Measurements from ENCODE around the gene TBL1Y. TPM values are rescaled to one million over a fixed set of nuclear protein-coding genes. Genes with fewer than 3 reads are reported as not detected.

TBL1Y gene
- total RNA-seq, 1 experiment from 2014 or later, result not detected

- intact Hi-C loops (cut with micrococcal nuclease), result no loop called here
- no peaks in the 10 kb centered on the region for H3K79me2 ChIP-seq (ENCODE audit: insufficient read depth, low read length)
- RAD21 ChIA-PET (ENCODE audit: low non-redundant PET in 1 of 2, low total read pairs in 2 of 2, uncharacterized antibody in 2 of 2, unreplicated experiment in 2 of 2), result no interaction called here
- BruUV-seq (replicated peaks), result no TSS peak
- DNase-seq (ENCODE audit: low read depth, low spot score) (no peak), ATAC-seq (no peak)
- H3K27ac ChIP-seq (ENCODE audit: low read depth, low read length), result no peak overlapping the region
- no peaks in the 10 kb centered on the region for H3K9me3 ChIP-seq (ENCODE audit: control insufficient read depth in 1 of 2, insufficient read depth in 1 of 2, low read depth in 1 of 2, low read length in 2 of 2)
- H3K9ac ChIP-seq (ENCODE audit: low read length), result no peak overlapping the region
- no peak for TF ChIP-seq ATF3 (IDR thresholded peaks at IDR 0.05)
- no peak for TF ChIP-seq FOSL1 (IDR thresholded peaks at IDR 0.05; ENCODE audit: low read depth)
- H2AFZ ChIP-seq (ENCODE audit: low read depth, low read length, poor library complexity, severe bottlenecking), result no peak overlapping the region
- H3K27me3 ChIP-seq (ENCODE audit: insufficient read depth, low read length), result no peaks in the 10 kb centered on the region
- CTCF ChIA-PET, result no interaction called here
- H3K4me1 ChIP-seq (ENCODE audit: control insufficient read depth in 1 of 2, insufficient read depth in 2 of 2, low read length in 2 of 2), result no peaks in the 10 kb centered on the region
- no peak overlapping the region for H3K4me2 ChIP-seq (ENCODE audit: low read length)
- H4K20me1 ChIP-seq (ENCODE audit: insufficient read depth), result no peaks in the 10 kb centered on the region
- H3K36me3 ChIP-seq (ENCODE audit: control insufficient read depth in 1 of 2, insufficient read depth in 2 of 2, low read length in 2 of 2), result no peaks in the 10 kb centered on the region
- no peak overlapping the region for H3K4me3 ChIP-seq (replicated peaks in 1 of 2; ENCODE audit: low read depth in 1 of 2, low read length in 2 of 2)
- POLR2A ChIA-PET, result no interaction called here
- no peaks in the 10 kb centered on the region for H3K9me2 ChIP-seq (ENCODE audit: insufficient read depth)
These were observed 10.6 kb downstream of the TBL1Y start for GRCh38 chrY:6921061-6921460.

DNA sequence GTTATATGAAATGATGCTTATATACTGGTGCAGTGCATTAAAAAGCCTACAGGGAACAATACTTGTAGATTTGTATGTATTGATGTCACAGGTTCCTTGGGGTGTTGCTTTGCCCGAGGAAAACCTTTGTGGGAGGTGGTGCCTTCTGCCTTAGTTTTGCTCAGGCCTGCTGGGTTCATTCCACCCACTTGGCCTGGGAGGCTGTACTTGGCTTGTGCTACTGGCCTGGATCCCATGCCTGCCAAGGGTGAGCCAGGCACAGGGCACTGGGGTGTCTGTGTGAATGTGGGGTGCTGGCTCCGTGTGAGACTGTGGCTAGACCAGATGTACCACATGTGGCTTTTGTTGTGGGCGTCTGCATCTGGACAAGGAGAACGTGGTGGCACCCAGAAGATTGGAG, 17.8 kb downstream of the TBL1Y start:
- Histone ChIP-seq H2AFZ (ENCODE audit: low read depth, low read length, poor library complexity, severe bottlenecking) (no peak overlapping the region), H3K27me3 (ENCODE audit: insufficient read depth, low read length) (no peaks in the 10 kb centered on the region), H3K4me3 (replicated peaks in 1 of 2; ENCODE audit: low read depth in 1 of 2, low read length in 2 of 2) (no peak overlapping the region), H3K27ac (ENCODE audit: low read depth, low read length) (no peak overlapping the region), H3K79me2 (ENCODE audit: insufficient read depth, low read length) (no peaks in the 10 kb centered on the region), H3K4me2 (ENCODE audit: low read length) (no peak overlapping the region), H3K36me3 (ENCODE audit: control insufficient read depth in 1 of 2, insufficient read depth in 2 of 2, low read length in 2 of 2) (no peaks in the 10 kb centered on the region), H4K20me1 (ENCODE audit: insufficient read depth) (no peaks in the 10 kb centered on the region), H3K9me2 (ENCODE audit: insufficient read depth) (no peaks in the 10 kb centered on the region), H3K4me1 (ENCODE audit: control insufficient read depth in 1 of 2, insufficient read depth in 2 of 2, low read length in 2 of 2) (no peaks in the 10 kb centered on the region), H3K9me3 (ENCODE audit: control insufficient read depth in 1 of 2, insufficient read depth in 1 of 2, low read depth in 1 of 2, low read length in 2 of 2) (no peaks in the 10 kb centered on the region), H3K9ac (ENCODE audit: low read length) (no peak overlapping the region)
- TF ChIP-seq CEBPB (IDR thresholded peaks at IDR 0.05; ENCODE audit: low read depth) (no peak), ZNF274 (IDR thresholded peaks at IDR 0.05; ENCODE audit: low read depth, low read length) (no peak), MAX (IDR thresholded peaks at IDR 0.05) (no peak), ELF1 (IDR thresholded peaks at IDR 0.05; ENCODE audit: borderline replicate concordance, low read depth) (no peak), EGR1 (IDR thresholded peaks at IDR 0.05; ENCODE audit: low read depth) (no peak), YY1 (IDR thresholded peaks at IDR 0.05; ENCODE audit: extremely low read depth, insufficient replicate concordance, low read depth, low read length) (no peak), CBX3 (IDR thresholded peaks at IDR 0.05; ENCODE audit: low read depth) (no peak), REST (IDR thresholded peaks at IDR 0.05; ENCODE audit: low read depth) (no peak), POLR2AphosphoS5 (IDR thresholded peaks at IDR 0.05; ENCODE audit: low read depth, low read length) (no peak), RAD21 (IDR thresholded peaks at IDR 0.05; ENCODE audit: low read depth) (no peak)
- TF ChIP-seq, protein P1, sequence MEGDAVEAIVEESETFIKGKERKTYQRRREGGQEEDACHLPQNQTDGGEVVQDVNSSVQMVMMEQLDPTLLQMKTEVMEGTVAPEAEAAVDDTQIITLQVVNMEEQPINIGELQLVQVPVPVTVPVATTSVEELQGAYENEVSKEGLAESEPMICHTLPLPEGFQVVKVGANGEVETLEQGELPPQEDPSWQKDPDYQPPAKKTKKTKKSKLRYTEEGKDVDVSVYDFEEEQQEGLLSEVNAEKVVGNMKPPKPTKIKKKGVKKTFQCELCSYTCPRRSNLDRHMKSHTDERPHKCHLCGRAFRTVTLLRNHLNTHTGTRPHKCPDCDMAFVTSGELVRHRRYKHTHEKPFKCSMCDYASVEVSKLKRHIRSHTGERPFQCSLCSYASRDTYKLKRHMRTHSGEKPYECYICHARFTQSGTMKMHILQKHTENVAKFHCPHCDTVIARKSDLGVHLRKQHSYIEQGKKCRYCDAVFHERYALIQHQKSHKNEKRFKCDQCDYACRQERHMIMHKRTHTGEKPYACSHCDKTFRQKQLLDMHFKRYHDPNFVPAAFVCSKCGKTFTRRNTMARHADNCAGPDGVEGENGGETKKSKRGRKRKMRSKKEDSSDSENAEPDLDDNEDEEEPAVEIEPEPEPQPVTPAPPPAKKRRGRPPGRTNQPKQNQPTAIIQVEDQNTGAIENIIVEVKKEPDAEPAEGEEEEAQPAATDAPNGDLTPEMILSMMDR (IDR thresholded peaks at IDR 0.05 in 2 of 3, conservative IDR thresholded peaks at IDR 0.05 in 1 of 3; ENCODE audit: borderline replicate concordance in 1 of 3, insufficient read depth in 1 of 3, low read depth in 2 of 3, low read length in 2 of 3), result no peak
- DNase-seq (ENCODE audit: low read depth, low spot score) (no peak), ATAC-seq (no peak)
- CTCF ChIA-PET, result no interaction called here
- no TSS peak for BruUV-seq (replicated peaks)
- POLR2A ChIA-PET, result no interaction called here
- intact Hi-C loops (cut with micrococcal nuclease), result no loop called here
- RAD21 ChIA-PET (ENCODE audit: low non-redundant PET in 1 of 2, low total read pairs in 2 of 2, uncharacterized antibody in 2 of 2, unreplicated experiment in 2 of 2), result no interaction called here
